ENCODE results near the gene ITGB7.

DNA sequence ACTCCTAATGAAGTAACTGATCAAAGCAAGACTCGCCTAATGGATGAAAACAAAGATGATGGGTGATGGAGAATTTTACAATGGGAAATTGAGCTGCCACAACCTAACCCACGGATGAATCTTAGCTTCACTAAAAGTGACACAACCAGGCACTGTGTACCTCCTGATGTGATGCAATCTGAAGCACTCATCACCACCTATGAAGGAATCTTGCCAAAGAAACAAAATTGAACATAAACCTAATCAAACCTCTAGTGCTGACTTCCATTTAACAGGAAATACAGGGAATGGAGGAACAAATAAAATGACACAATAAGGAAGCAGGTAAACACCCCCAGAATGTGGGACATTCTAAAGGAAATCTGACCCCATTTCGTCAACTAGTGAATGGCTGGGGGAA lies 38.2 kb upstream of the ITGB7 start:
- TF ChIP-seq, protein P1, sequence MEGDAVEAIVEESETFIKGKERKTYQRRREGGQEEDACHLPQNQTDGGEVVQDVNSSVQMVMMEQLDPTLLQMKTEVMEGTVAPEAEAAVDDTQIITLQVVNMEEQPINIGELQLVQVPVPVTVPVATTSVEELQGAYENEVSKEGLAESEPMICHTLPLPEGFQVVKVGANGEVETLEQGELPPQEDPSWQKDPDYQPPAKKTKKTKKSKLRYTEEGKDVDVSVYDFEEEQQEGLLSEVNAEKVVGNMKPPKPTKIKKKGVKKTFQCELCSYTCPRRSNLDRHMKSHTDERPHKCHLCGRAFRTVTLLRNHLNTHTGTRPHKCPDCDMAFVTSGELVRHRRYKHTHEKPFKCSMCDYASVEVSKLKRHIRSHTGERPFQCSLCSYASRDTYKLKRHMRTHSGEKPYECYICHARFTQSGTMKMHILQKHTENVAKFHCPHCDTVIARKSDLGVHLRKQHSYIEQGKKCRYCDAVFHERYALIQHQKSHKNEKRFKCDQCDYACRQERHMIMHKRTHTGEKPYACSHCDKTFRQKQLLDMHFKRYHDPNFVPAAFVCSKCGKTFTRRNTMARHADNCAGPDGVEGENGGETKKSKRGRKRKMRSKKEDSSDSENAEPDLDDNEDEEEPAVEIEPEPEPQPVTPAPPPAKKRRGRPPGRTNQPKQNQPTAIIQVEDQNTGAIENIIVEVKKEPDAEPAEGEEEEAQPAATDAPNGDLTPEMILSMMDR (conservative IDR thresholded peaks at IDR 0.05; ENCODE audit: low read depth, low read length), result no peak
- TF ChIP-seq EZH2 (IDR thresholded peaks at IDR 0.05; ENCODE audit: borderline replicate concordance, low read depth, low read length, poor library complexity, severe bottlenecking), result no peak

Data from A673 (cell line).